ENCODE results near the gene VILL.
A peak's percentile ranks its signal among the peaks of the same experiment; 100 is the strongest.

DNA sequence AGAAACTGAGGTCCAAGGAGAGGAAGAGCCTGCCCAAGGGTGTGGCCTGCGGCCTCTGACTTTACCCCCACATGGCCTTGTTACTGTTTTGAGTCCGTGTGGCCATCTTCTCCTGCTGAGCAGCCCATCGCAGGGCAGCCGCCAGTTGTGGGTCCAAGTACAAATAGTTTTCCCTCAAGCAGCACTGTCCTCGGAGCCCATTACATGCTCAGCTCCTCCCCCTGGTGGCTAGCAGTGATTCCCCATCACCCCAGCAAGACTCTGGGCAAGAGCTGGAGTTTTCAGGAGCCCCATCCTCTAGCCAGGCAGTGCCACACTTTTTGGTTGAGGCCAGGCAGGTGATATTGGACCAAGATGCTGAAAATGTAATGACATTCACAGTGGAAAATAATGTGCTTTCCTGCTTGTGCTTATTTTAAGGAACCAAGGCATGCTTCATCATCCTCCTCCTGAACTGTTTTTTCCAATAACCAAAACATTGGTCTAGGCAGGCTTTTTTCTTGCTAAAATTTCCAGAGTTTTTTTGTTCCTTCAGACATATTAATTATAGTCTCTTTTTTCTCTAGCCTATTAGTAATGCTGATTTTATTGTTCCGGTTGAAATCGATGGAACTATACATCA lies 23.2 kb upstream of the VILL start:
- peak; percentile 84 for TF ChIP-seq CTCF (IDR thresholded peaks at IDR 0.05)
- TF ChIP-seq RAD21 (IDR thresholded peaks at IDR 0.05; ENCODE audit: low read length), result peak; percentile 86
- no peak for TF ChIP-seq POLR2AphosphoS5 (IDR thresholded peaks at IDR 0.05; ENCODE audit: low read depth, low read length)
- no peak for TF ChIP-seq TCF12 (IDR thresholded peaks at IDR 0.05)
- no peak for TF ChIP-seq RXRA (IDR thresholded peaks at IDR 0.05; ENCODE audit: borderline replicate concordance, low read depth)
- no peak for TF ChIP-seq GABPA (IDR thresholded peaks at IDR 0.05; ENCODE audit: low read depth)
- TF ChIP-seq TAF1 (IDR thresholded peaks at IDR 0.05; ENCODE audit: borderline replicate concordance, low read depth, low read length), result no peak
- no peak for TF ChIP-seq USF1 (IDR thresholded peaks at IDR 0.05; ENCODE audit: borderline replicate concordance, low read depth)

Data from SK-N-SH (cell line).